A673 (cell line): ENCODE measurements around the gene MEX3D. TPM values are rescaled to one million over a fixed set of nuclear protein-coding genes. Genes with fewer than 3 reads are reported as not detected.

Source experiments
- BruUV-seq: library from RNA; stranded (reverse); fragments of 400-500 nt; replicated peaks from 2 replicates; lab custom pipeline; 2021; lab: Mats Ljungman, UMichigan
- CTCF ChIA-PET: fragments of 300-600 bp; sonication (Branson Sonifier 250); formaldehyde crosslinking; loops from one replicate; lab custom pipeline; 2022; ENCODE audit warnings: antibody characterized with exemption; lab: Charles Lee
- POLR2A ChIA-PET: fragments of 300-600 bp; sonication (Branson Sonifier 250); formaldehyde crosslinking; loops from one replicate; lab custom pipeline; 2022; ENCODE audit warnings: antibody characterized with exemption; ENCODE audit not compliant: low non-redundant PET; lab: Charles Lee
- DNase-seq: peaks from one replicate; pipeline ENCODE4 v3.0.0-alpha.2; 2015; ENCODE audit warnings: low spot score
- H3K27ac ChIP-seq: fragments of 200-600 bp; sonication (generic); 2 replicates; pipeline ENCODE4 v1.5.1; 2016; ENCODE audit warnings: mixed run types, low read depth, mild to moderate bottlenecking, mixed read lengths, antibody characterized with exemption, low read length; ENCODE audit not compliant: poor library complexity, severe bottlenecking
- H3K27me3 ChIP-seq: fragments of 200-600 bp; sonication (generic); replicated peaks from 2 replicates; pipeline ENCODE4 v1.6.1; 2017; ENCODE audit warnings: mixed run types, low read depth, mild to moderate bottlenecking, mixed read lengths, antibody characterized with exemption, low read length; ENCODE audit not compliant: insufficient read depth, poor library complexity
- H3K36me3 ChIP-seq: fragments of 200-600 bp; sonication (generic); 2 replicates; pipeline ENCODE4 v1.6.1; 2016; ENCODE audit warnings: mixed run types, mild to moderate bottlenecking, mixed read lengths, antibody characterized with exemption, low read length; ENCODE audit not compliant: insufficient read depth, poor library complexity, severe bottlenecking
- H3K4me1 ChIP-seq: fragments of 200-600 bp; sonication (generic); 2 replicates; pipeline ENCODE4 v1.6.1; 2017; ENCODE audit warnings: mixed run types, mild to moderate bottlenecking, mixed read lengths, antibody characterized with exemption, low read length; ENCODE audit not compliant: insufficient read depth, poor library complexity, severe bottlenecking
- H3K4me3 ChIP-seq: fragments of 200-600 bp; sonication (generic); 2 replicates; pipeline ENCODE4 v1.5.1; 2016; ENCODE audit warnings: low read depth, mixed run types, mild to moderate bottlenecking, mixed read lengths, low read length; ENCODE audit not compliant: poor library complexity, severe bottlenecking
- H3K9me3 ChIP-seq: fragments of 200-600 bp; sonication (generic); 2 replicates; pipeline ENCODE4 v1.6.1; 2016; ENCODE audit warnings: mixed run types, low read depth, mild to moderate bottlenecking, mixed read lengths, antibody characterized with exemption, low read length; ENCODE audit not compliant: poor library complexity, severe bottlenecking
- CTCF ChIP-seq: fragments of 300-800, 200-600 bp; sonication (generic); conservative IDR thresholded peaks from 2 replicates; pipeline ENCODE4 v1.5.1; 2017; ENCODE audit warnings: low read depth, mild to moderate bottlenecking, antibody characterized with exemption, low read length, moderate library complexity, mixed read lengths
- EZH2 ChIP-seq: fragments of 200-600 bp; sonication (generic); IDR thresholded peaks from 2 replicates; pipeline ENCODE4 v1.6.1; 2017; ENCODE audit warnings: borderline replicate concordance, low read depth, mild to moderate bottlenecking, mixed read lengths, antibody characterized with exemption, low read length; ENCODE audit not compliant: poor library complexity, severe bottlenecking
- intact Hi-C: fragments of 100-400 bp; cut with micrococcal nuclease; formaldehyde crosslinking; loops from one replicate; pipeline ENCODE4 v1.10.0; 2022; ENCODE audit not compliant: unreplicated experiment
- total RNA-seq: library from RNA; stranded (reverse); gene quantifications from 2 replicates; pipeline ENCODE4 v1.2.3, GENCODE V29; 2021

The MEX3D gene
- total RNA-seq, 1 experiment from 2014 or later = 60.0 TPM

GRCh38 chr19:1507192-1507660, 60.9 kb downstream of the MEX3D start:
- no peaks in the 10 kb centered on the region for H3K9me3 ChIP-seq
- peak overlapping the region; percentile 93 for H3K27ac ChIP-seq
- TF ChIP-seq EZH2 = no peak
- no peak for TF ChIP-seq CTCF
- intact Hi-C loops = no loop called here
- no peak for DNase-seq
- POLR2A ChIA-PET = no interaction called here
- peaks cover 27% of the 10 kb centered on the region for H3K4me1 ChIP-seq
- CTCF ChIA-PET = no interaction called here
- H3K4me3 ChIP-seq = no peak overlapping the region
- H3K36me3 ChIP-seq = no peaks in the 10 kb centered on the region
- BruUV-seq = no TSS peak
- H3K27me3 ChIP-seq = no peaks in the 10 kb centered on the region

- ChIA-PET POLR2A (no interaction called here), CTCF (interaction anchor here (0.6 kb wide), 1 partner anchor 156 kb away, joined by 11 read pairs; no protein-coding TSS in a partner anchor)
- no TSS peak for BruUV-seq
- no peaks in the 10 kb centered on the region for H3K9me3 ChIP-seq
- no peak for DNase-seq
- no peak overlapping the region for H3K4me3 ChIP-seq
- intact Hi-C loops = no loop called here
- H3K27me3 ChIP-seq = no peaks in the 10 kb centered on the region
- peaks cover 27% of the 10 kb centered on the region for H3K4me1 ChIP-seq
- no peak overlapping the region for H3K27ac ChIP-seq
- TF ChIP-seq EZH2 (no peak), CTCF (no peak)
- no peaks in the 10 kb centered on the region for H3K36me3 ChIP-seq
Observed at GRCh38 chr19:1505991-1506881, 61.9 kb downstream of the MEX3D start.

GRCh38 chr19:1505012-1505411, 63.1 kb downstream of the MEX3D start:
- H3K27ac ChIP-seq = no peak overlapping the region
- H3K4me3 ChIP-seq = no peak overlapping the region
- H3K36me3 ChIP-seq = no peaks in the 10 kb centered on the region
- peaks cover 19% of the 10 kb centered on the region for H3K4me1 ChIP-seq
- H3K27me3 ChIP-seq = no peaks in the 10 kb centered on the region
- TF ChIP-seq EZH2 (no peak), CTCF (no peak)
- ChIA-PET POLR2A (no interaction called here), CTCF (no interaction called here)
- no peaks in the 10 kb centered on the region for H3K9me3 ChIP-seq
- BruUV-seq = no TSS peak
- intact Hi-C loops = no loop called here
- DNase-seq = no peak

Other genes with a start within 250 kb of the MEX3D start
- 101 and 111 TPM in 2 replicates for gene NDUFS7, start 184.4 kb downstream of the MEX3D start, total RNA-seq
- 18.8 and 28.5 TPM in 2 replicates for gene GAMT, start 166.8 kb downstream of the MEX3D start, total RNA-seq
- 222 and 229 TPM in 2 replicates for gene DAZAP1, start 160.7 kb downstream of the MEX3D start, total RNA-seq
- 1,685 and 1,696 TPM in 2 replicates for gene RPS15, start 129.9 kb downstream of the MEX3D start, total RNA-seq
- 1.3 and 1.9 TPM in 2 replicates for gene APC2, start 118.2 kb downstream of the MEX3D start, total RNA-seq
- 35.0 and 37.1 TPM in 2 replicates for gene C19orf25, start 89.1 kb downstream of the MEX3D start, total RNA-seq
- gene PCSK4, start 78.0 kb downstream of the MEX3D start, total RNA-seq = 7.2 and 11.1 TPM in 2 replicates
- 4.7 and 6.8 TPM in 2 replicates for gene REEP6, start 77.1 kb downstream of the MEX3D start, total RNA-seq
- gene ADAMTSL5, start 55.3 kb downstream of the MEX3D start, total RNA-seq = 0.59 and 0.86 TPM in 2 replicates
- gene PLK5, start 44.2 kb downstream of the MEX3D start, total RNA-seq = not detected in 2 replicates
- 138 and 139 TPM in 2 replicates for gene MBD3, start 24.5 kb upstream of the MEX3D start, total RNA-seq
- 256 and 258 TPM in 2 replicates for gene UQCR11, start 37.1 kb upstream of the MEX3D start, total RNA-seq
- 333 and 361 TPM in 2 replicates for gene TCF3, start 84.3 kb upstream of the MEX3D start, total RNA-seq
- gene ONECUT3, start 185.2 kb upstream of the MEX3D start, total RNA-seq = not detected in 2 replicates
- gene ATP8B3, start 244.0 kb upstream of the MEX3D start, total RNA-seq = 8.7 and 10.7 TPM in 2 replicates